Prostate gland (tissue), 2 donors: ENCODE measurements around the gene RILP. TPM values are rescaled to one million over a fixed set of nuclear protein-coding genes. Genes with fewer than 3 reads are reported as not detected.
A peak's percentile ranks its signal among the peaks of the same experiment; 100 is the strongest.

Experiments used
- DNase-seq: peaks from one replicate; pipeline ENCODE4 v3.0.0-alpha.2; 2019; ENCODE audit warnings: low spot score
- H3K27ac ChIP-seq, 2 donors: fragments of 200-600 bp; sonication (generic); 2 replicates each; pipeline ENCODE4 v1.5.1; 2017 to 2019
- H3K27me3 ChIP-seq: fragments of 200-600 bp; sonication (generic); replicated peaks from 2 replicates; pipeline ENCODE4 v1.5.1; 2019; ENCODE audit not compliant: insufficient read depth
- H3K36me3 ChIP-seq, 2 donors: fragments of 200-600 bp; sonication (generic); 1 replicate in 1 of 2; 2 replicates in 1 of 2; pipeline versions ENCODE4 v1.5.1 to v1.8.1; 2017 to 2019
- H3K4me1 ChIP-seq: fragments of 200-600 bp; sonication (generic); replicated peaks from 2 replicates; pipeline ENCODE4 v1.5.1; 2019
- H3K4me3 ChIP-seq, 2 donors: fragments of 200-600 bp; sonication (generic); 2 replicates each; pipeline ENCODE4 v1.5.1; 2017 to 2019
- H3K9me3 ChIP-seq: fragments of 200-600 bp; sonication (generic); 2 replicates; pipeline ENCODE4 v1.5.1; 2017
- CTCF ChIP-seq, 4 experiments: fragments of 200-600 bp in 2 of 4; fragments of 450-650 bp in 2 of 4; sonication (generic) in 2 of 4; IDR thresholded peaks; 1 replicate in 3 of 4; 2 replicates in 1 of 4; pipeline ENCODE4 v1.5.1; 2016 to 2019; ENCODE audit warnings: antibody characterized with exemption in 4 of 4, mild to moderate bottlenecking in 2 of 4, moderate library complexity in 2 of 4
- POLR2A ChIP-seq: fragments of 450-650 bp; IDR thresholded peaks from one replicate; pipeline ENCODE4 v1.6.1; 2016; ENCODE audit warnings: antibody characterized with exemption, mild to moderate bottlenecking
- POLR2AphosphoS5 ChIP-seq: sonication (generic); formaldehyde crosslinking; IDR thresholded peaks from one replicate; pipeline ENCODE4 v1.6.1; 2017; ENCODE audit warnings: antibody characterized with exemption
- WGBS: methylation state at CpG from one replicate; pipeline ENCODE4 v1.1.5; 2018; 5-methylcytosine and 5-hydroxymethylcytosine counted together
- intact Hi-C: fragments of 100-400 bp; cut with DNase I; formaldehyde crosslinking; loops from one replicate; pipeline ENCODE4 v1.14.2; 2022
- total RNA-seq, 2 donors: library from RNA; depleted of rRNA; stranded (reverse); fragments of >200 nt; gene quantifications; one replicate each; pipeline ENCODE4 v1.1.0, GENCODE V29; 2016

Gene RILP
- total RNA-seq, 2 donors from 2014 or later, result 16.9 to 24.4 TPM

DNA sequence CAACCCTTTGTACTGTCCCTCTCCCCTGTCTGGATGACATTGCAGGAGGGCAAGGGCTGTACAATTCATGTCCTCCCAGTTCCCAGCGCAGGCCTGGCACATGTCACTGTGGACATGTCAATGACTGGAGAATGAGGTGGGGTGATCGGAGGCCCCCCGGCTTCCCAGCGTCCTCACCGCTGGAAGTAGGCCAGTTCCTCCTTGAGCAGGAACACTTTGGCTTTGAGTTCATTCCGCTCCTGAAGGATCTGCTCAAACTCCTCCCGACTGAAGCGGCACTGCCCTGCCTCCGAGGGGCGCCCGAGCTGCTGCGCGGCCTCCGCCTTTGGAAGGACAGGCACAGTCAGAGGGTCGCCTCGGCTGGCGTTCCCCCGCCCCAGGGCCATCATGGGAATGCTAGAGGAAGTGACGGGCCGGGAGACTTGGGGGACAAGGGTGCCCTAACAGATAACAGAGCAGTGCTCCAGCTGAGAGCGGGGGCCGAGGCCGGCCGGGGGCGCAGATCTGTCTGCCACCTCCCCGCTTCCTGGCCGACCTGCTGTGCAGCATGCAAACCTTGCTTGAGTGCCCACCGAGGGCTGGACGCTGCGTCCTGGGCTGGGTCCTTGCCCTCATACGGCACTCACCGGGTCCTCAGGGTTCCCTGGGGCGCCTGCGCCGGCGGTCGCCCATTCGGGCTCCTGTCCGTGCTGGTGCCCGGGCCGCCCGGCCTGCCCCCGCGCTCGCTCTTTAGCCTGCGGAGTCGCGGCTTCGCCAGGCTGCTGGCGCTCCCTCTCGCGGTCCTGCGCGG, 1.3 kb downstream of the RILP start:
- Histone ChIP-seq H3K27ac (peak overlapping the region; percentile 80 to 92), H3K4me1 (peaks cover 16% of the 10 kb centered on the region)

DNA sequence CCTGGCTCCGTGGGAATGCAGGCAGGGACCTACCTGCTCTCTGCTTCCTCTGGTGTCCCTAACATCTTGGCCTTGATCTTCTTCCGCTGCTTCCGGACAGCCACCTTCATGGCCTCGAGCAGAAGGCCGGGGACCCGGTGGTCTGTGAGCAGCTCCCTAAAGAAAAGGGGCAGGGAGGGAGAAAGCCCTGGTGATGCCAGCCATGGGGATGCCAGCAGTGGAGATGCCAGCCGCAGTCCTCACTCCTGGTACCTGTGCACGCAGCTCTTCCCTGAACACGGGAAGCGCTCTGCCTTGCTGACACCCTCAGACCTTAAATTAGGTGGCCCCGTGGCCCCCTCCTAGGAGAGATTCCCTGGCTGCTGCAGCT, 1.9 kb downstream of the RILP start:
- H3K27ac ChIP-seq, result peak overlapping the region; percentile 80 to 92
- DNase-seq, result no peak
- no peak for TF ChIP-seq POLR2A
- no peak for TF ChIP-seq CTCF (IDR thresholded peaks at IDR 0.05)
- no peak for TF ChIP-seq POLR2AphosphoS5
- no peaks in the 10 kb centered on the region for H3K27me3 ChIP-seq
- no peak overlapping the region for H3K4me3 ChIP-seq
- WGBS, result 48% methylated on average over 11 of the region's 11 CpGs
- H3K36me3 ChIP-seq, result peaks cover 13 to 23% of the 10 kb centered on the region in 2 donors
- intact Hi-C loops, result loop anchor here (5.0 kb wide), 1 partner anchor 70 kb away; no protein-coding TSS in a partner anchor
- no peaks in the 10 kb centered on the region for H3K9me3 ChIP-seq
- peaks cover 16% of the 10 kb centered on the region for H3K4me1 ChIP-seq

More for the DNA sequence above, 1.3 kb downstream of the RILP start:
- no peaks in the 10 kb centered on the region for H3K27me3 ChIP-seq
- DNase-seq, result peak; percentile 32
- intact Hi-C loops, result loop anchor here (5.0 kb wide), 1 partner anchor 71 kb away; no protein-coding TSS in a partner anchor
- TF ChIP-seq POLR2A, result no peak
- TF ChIP-seq CTCF (IDR thresholded peaks at IDR 0.05), result peak in 2 of 4 experiments; percentile 93 to 96
- no peak for TF ChIP-seq POLR2AphosphoS5
- WGBS, result 7% methylated on average over 53 of the region's 54 CpGs
- H3K4me3 ChIP-seq, result peak overlapping the region; percentile 72 to 77
- H3K36me3 ChIP-seq, result peaks cover 18 to 29% of the 10 kb centered on the region in 2 donors
- no peaks in the 10 kb centered on the region for H3K9me3 ChIP-seq

DNA sequence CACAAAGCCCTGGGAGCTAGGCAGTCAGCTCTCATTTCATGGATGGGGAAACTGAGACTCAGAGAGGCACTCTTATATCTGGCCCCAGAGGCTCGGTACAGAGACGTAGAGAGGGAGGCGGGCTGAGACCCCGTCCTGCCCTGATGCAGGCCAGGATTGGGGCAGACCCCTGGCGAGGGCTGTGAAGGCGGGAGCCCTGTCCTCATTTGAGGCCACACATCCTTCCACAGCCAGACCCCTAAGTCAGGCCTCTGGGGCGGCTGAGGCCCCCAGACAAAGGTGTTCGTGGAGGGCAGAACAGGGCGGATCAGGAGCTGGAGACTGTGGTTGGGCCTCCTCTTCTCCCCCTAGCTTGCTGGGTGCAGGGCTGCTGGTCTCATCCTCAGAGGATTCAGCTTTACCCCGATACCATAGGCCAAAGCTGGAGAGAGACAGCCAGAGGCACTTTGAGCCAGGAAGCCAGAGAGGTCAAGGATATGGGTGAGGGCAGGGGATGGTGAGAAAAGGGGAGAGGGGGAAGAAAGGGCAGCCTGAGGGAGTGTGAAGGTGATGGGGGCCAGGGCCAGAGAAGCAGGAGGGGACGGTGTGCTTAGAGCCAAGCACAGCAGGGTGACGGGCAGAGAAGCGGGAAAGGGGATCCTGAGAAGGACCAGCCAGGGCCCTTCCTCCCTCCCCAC, 3.3 kb downstream of the RILP start:
- TF ChIP-seq POLR2A, result no peak
- TF ChIP-seq POLR2AphosphoS5, result no peak
- TF ChIP-seq CTCF (IDR thresholded peaks at IDR 0.05), result no peak
- H3K27me3 ChIP-seq, result no peaks in the 10 kb centered on the region
- WGBS, result 82% methylated on average over 13 of the region's 13 CpGs
- H3K36me3 ChIP-seq, result peaks cover 1 to 8% of the 10 kb centered on the region in 2 donors
- intact Hi-C loops, result loop anchor here (5.0 kb wide), 1 partner anchor 69 kb away; no protein-coding TSS in a partner anchor
- H3K27ac ChIP-seq, result no peak overlapping the region
- H3K4me3 ChIP-seq, result no peak overlapping the region
- DNase-seq, result no peak
- peaks cover 16% of the 10 kb centered on the region for H3K4me1 ChIP-seq
- H3K9me3 ChIP-seq, result no peaks in the 10 kb centered on the region

- Histone ChIP-seq H3K9me3 (no peaks in the 10 kb centered on the region), H3K36me3 (no peaks in the 10 kb centered on the region), H3K27me3 (no peaks in the 10 kb centered on the region), H3K4me1 (peaks cover 14% of the 10 kb centered on the region), H3K27ac (peak within 1 kb of the TSS in 1 of 2 donors; percentile 19), H3K4me3 (peak within 1 kb of the TSS in 1 of 2 donors; percentile 10)
- intact Hi-C loops, result loop anchor here (5.0 kb wide), 1 partner anchor 68 kb away; no protein-coding TSS in a partner anchor
- TF ChIP-seq POLR2A (no peak), POLR2AphosphoS5 (peak; percentile 38)
- WGBS, result 77% methylated on average over 25 of the region's 25 CpGs
- no peak for DNase-seq
Measured at GRCh38 chr17:1645207-1646171, 4.2 kb downstream of the RILP start, which contains the start of gene SCARF1. TSS of gene SCARF1 (minus strand) at chr17:1645732. CDS start at chr17:1645697, 35 bp downstream.
